Neural progenitor cell (in vitro differentiated cells): ENCODE measurements around the gene ZNF454.

Source experiments
- CTCF ChIP-seq: fragments of 200-600 bp; sonication (generic); IDR thresholded peaks from 2 replicates; pipeline ENCODE4 v1.5.1; 2017; ENCODE audit warnings: antibody characterized with exemption, mild to moderate bottlenecking
- EZH2 ChIP-seq: fragments of 200-600 bp; sonication (generic); IDR thresholded peaks from 2 replicates; pipeline ENCODE4 v1.6.1; 2017; ENCODE audit warnings: antibody characterized with exemption, mild to moderate bottlenecking, moderate library complexity
- EZH2phosphoT487 ChIP-seq: fragments of 200-600 bp; sonication (generic); IDR thresholded peaks from 2 replicates; pipeline ENCODE4 v1.6.1; 2017; ENCODE audit warnings: antibody characterized with exemption

GRCh38 chr5:178989311-178989710, 48.3 kb downstream of the ZNF454 start:
- TF ChIP-seq CTCF, result no peak
- TF ChIP-seq EZH2, result no peak
- no peak for TF ChIP-seq EZH2phosphoT487
